ENCODE data around the gene ECHDC1. TPM values are rescaled to one million over a fixed set of nuclear protein-coding genes. Genes with fewer than 3 reads are reported as not detected.

Gene ECHDC1
- total and polyA plus RNA-seq, 2 of the 8 experiments (the other 6 are each of a cell fraction or from before 2014, with no cell fraction given), result 11.3 to 60.5 TPM

DNA sequence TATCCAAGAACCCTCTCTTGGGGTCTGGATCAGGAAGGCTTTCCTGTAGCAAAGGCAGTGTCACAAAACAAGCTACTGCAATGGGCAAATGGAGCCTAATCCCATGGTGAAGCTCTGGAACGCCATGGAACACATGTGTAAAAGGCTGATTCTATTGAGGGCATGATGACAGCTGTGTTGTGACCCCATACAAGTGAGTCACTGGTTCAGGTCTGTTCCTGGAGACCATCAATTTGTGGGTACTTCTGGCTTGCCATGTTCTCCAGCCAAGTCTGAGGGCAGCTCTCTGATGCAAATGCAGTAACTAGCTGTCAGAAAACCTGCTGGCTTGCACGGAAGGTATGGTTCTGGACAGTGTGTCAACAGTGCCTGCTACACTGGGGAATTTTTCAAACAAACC is 33.3 kb upstream of the ECHDC1 start:
- no peaks in the 10 kb centered on the region for H3K23me2 ChIP-seq (ENCODE audit: low read depth, low read length)
- H3K79me1 ChIP-seq (ENCODE audit: low read depth, low read length), result no peaks in the 10 kb centered on the region
- no peak overlapping the region for H3K4me3 ChIP-seq (ENCODE audit: extremely low read depth in 1 of 4, insufficient read depth in 2 of 4, low read depth in 3 of 4, low read length in 4 of 4)
- H4K5ac ChIP-seq (ENCODE audit: insufficient read length, low read depth, low read length), result no peak overlapping the region
- no peak overlapping the region for H3K14ac ChIP-seq (ENCODE audit: insufficient read length)
- H3K4me2 ChIP-seq (ENCODE audit: insufficient read depth in 1 of 2, low read depth in 2 of 2, low read length in 2 of 2), result no peak overlapping the region
- H3K18ac ChIP-seq (ENCODE audit: extremely low read depth, low read length), result no peak overlapping the region
- H3K9me3 ChIP-seq (ENCODE audit: insufficient read depth in 2 of 2, low read depth in 1 of 2, low read length in 1 of 2), result no peaks in the 10 kb centered on the region
- ChIA-PET POLR2A (ENCODE audit: partially characterized antibody) (interaction anchor here (0.9 kb wide), 1 partner anchor 9 kb away, joined by 3 read pairs; no protein-coding TSS in a partner anchor), CTCF (ENCODE audit: partially characterized antibody) (interaction anchor here (1.0 kb wide), 1 partner anchor 44 kb away, joined by 3 read pairs; no protein-coding TSS in a partner anchor)
- no peak overlapping the region for H4K91ac ChIP-seq (replicated peaks; ENCODE audit: insufficient read length, low read length)
- 90% methylated on average over 2 of the region's 2 CpGs; no CpG with 5 or more reads in 1 of the 2 experiments for WGBS, 2 experiments (ENCODE audit: extremely low coverage in 1 of 2, insufficient coverage in 1 of 2, insufficient read length in 1 of 2, insufficient replicate concordance in 2 of 2, low coverage in 1 of 2, low lambda C conversion rate in 2 of 2, missing lambda C conversion rate in 1 of 2)
- H2BK15ac ChIP-seq (ENCODE audit: low read length), result no peak overlapping the region
- H3K27ac ChIP-seq (ENCODE audit: low read depth, low read length), result no peak overlapping the region
- DNase-seq (ENCODE audit: low read depth in 1 of 2, low spot score in 2 of 2), result no peak
- peaks cover 0 to 2% (median 0%) of the 10 kb centered on the region in 4 experiments; a peak in 1 of 7 replicates for H3K27me3 ChIP-seq (replicated peaks in 1 of 4; ENCODE audit: control insufficient read depth in 3 of 4, extremely low read depth in 1 of 4, insufficient read depth in 3 of 4, low read length in 3 of 4)
- no peak overlapping the region for H3K4ac ChIP-seq (replicated peaks; ENCODE audit: insufficient read length, low read depth, low read length)
- no peak overlapping the region for H3K56ac ChIP-seq (replicated peaks; ENCODE audit: insufficient read length, low read depth, low read length)
- no peaks in the 10 kb centered on the region for H3K4me1 ChIP-seq (replicated peaks in 1 of 4; ENCODE audit: control insufficient read depth in 3 of 4, insufficient read depth in 4 of 4, low read length in 3 of 4)
- no peak overlapping the region for H2BK12ac ChIP-seq (ENCODE audit: low read depth, low read length)
- FAIRE-seq, result no peak
- H3K79me2 ChIP-seq (ENCODE audit: control insufficient read depth in 1 of 2, insufficient read depth in 2 of 2, low read length in 2 of 2), result no peaks in the 10 kb centered on the region
- H3K23ac ChIP-seq (ENCODE audit: insufficient read length), result no peak overlapping the region
- H3K9ac ChIP-seq (replicated peaks in 1 of 4; ENCODE audit: extremely low read depth in 1 of 4, low read depth in 3 of 4, low read length in 3 of 4), result no peak overlapping the region
- H2BK120ac ChIP-seq (replicated peaks; ENCODE audit: low read depth, low read length), result no peak overlapping the region
- H3K36me3 ChIP-seq (ENCODE audit: control insufficient read depth in 2 of 4, insufficient read depth in 4 of 4, low read length in 3 of 4), result no peaks in the 10 kb centered on the region
- H2BK5ac ChIP-seq (ENCODE audit: low read depth, low read length), result no peak overlapping the region
- no peak overlapping the region for H2AFZ ChIP-seq (ENCODE audit: low read length)
- no peak overlapping the region for H2BK20ac ChIP-seq (ENCODE audit: low read length)
- H4K8ac ChIP-seq (ENCODE audit: extremely low read depth, insufficient read depth, low read length), result no peak overlapping the region
- no peak overlapping the region for H2AK5ac ChIP-seq (ENCODE audit: low read depth, low read length)
- H4K20me1 ChIP-seq (replicated peaks in 1 of 2; ENCODE audit: control insufficient read depth in 1 of 2, insufficient read depth in 2 of 2, low read length in 2 of 2), result no peaks in the 10 kb centered on the region
- TF ChIP-seq, protein P1, sequence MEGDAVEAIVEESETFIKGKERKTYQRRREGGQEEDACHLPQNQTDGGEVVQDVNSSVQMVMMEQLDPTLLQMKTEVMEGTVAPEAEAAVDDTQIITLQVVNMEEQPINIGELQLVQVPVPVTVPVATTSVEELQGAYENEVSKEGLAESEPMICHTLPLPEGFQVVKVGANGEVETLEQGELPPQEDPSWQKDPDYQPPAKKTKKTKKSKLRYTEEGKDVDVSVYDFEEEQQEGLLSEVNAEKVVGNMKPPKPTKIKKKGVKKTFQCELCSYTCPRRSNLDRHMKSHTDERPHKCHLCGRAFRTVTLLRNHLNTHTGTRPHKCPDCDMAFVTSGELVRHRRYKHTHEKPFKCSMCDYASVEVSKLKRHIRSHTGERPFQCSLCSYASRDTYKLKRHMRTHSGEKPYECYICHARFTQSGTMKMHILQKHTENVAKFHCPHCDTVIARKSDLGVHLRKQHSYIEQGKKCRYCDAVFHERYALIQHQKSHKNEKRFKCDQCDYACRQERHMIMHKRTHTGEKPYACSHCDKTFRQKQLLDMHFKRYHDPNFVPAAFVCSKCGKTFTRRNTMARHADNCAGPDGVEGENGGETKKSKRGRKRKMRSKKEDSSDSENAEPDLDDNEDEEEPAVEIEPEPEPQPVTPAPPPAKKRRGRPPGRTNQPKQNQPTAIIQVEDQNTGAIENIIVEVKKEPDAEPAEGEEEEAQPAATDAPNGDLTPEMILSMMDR (IDR thresholded peaks at IDR 0.05; ENCODE audit: control extremely low read depth in 1 of 3, insufficient read depth in 1 of 3, low read depth in 1 of 3, low read length in 3 of 3), result no peak
- TF ChIP-seq JUN (IDR thresholded peaks at IDR 0.05; ENCODE audit: low read depth, low read length) (no peak), RBBP5 (IDR thresholded peaks at IDR 0.05; ENCODE audit: borderline replicate concordance, low read depth, low read length) (no peak), SIRT6 (IDR thresholded peaks at IDR 0.05; ENCODE audit: low read length) (no peak), KDM5A (IDR thresholded peaks at IDR 0.05; ENCODE audit: low read length) (no peak), SRF (IDR thresholded peaks at IDR 0.05; ENCODE audit: low read depth, low read length) (no peak), TAF7 (optimal IDR thresholded peaks at IDR 0.05; ENCODE audit: borderline replicate concordance, low read depth, low read length) (no peak), PHF8 (conservative IDR thresholded peaks at IDR 0.05; ENCODE audit: low read depth, low read length) (no peak), TCF12 (IDR thresholded peaks at IDR 0.05; ENCODE audit: low read depth, low read length) (no peak), YY1 (IDR thresholded peaks at IDR 0.05; ENCODE audit: low read depth, low read length) (no peak), GTF2F1 (IDR thresholded peaks at IDR 0.05; ENCODE audit: borderline replicate concordance, low read depth, low read length) (no peak)
- TF ChIP-seq, protein P2, sequence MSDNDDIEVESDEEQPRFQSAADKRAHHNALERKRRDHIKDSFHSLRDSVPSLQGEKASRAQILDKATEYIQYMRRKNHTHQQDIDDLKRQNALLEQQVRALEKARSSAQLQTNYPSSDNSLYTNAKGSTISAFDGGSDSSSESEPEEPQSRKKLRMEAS (IDR thresholded peaks at IDR 0.05), result no peak
